GM21825 (cell line): Measurements from ENCODE around the gene COL27A1.

ENCODE experiments used
- ATAC-seq: cut with Tn5 transposase; IDR thresholded peaks from one replicate; pipeline ENCODE4 v1.9.1; 2021; ENCODE audit warnings: mild to moderate bottlenecking, moderate library complexity; ENCODE audit not compliant: unreplicated experiment

Gene COL27A1

DNA sequence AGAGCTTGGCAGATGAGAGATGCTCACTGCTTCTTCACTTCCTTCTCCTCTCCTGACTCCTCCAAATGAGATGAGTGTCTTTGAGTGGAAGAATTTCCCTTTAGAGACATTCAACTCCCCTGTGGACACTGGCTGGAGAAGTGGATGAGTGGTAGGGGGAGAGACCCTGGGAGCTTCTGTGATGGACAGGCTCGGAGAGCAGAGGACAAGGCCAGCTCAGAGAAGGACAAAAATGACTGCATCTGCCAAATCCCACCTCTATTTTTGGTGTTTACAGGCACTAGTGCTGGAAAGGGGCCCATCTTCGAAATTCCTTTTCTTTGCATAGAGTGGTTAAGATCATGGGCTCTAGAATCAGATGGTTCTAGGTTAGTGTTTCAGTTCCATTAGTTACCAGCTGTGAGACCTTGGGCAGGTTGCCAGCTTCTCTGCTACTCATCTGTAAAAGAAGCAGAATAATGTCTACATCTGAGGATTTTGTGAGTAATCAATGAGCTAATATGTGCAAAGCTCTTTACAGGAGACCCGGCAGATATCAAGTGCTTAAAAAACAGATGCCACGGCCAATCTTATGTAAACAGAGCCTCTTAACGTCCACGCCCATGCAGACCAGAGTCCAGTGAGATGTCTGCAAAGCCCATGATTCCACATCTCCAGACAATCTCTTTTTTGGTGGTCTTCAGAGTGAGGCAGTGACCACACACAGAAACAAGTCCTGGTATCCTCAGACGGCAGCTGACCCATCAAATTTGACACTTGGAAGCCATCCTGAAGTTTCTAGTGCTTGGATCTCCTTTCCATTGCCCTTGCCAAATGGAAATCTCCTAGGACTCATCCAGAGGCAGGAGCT, 13.6 kb upstream of the COL27A1 start:
- no peak for ATAC-seq

DNA sequence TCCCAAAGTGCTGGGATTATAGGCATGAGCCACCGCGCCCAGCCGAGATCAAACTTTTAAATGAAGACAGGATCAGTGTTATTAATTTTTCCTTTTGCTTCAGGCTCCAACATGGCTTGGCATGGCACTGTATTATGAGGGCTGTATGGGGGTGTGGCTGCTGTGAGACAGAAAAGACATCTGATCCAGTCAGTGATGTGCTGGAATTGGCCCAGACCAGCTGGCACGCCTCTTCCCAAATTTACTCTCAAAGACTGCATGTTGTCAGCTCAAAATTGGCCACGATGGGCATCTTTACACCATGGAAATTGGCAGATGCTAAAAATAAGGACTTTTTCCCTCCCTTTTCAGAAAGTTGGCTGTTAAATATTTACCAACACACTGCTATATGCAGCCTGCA, 12.1 kb upstream of the COL27A1 start:
- ATAC-seq = no peak

- no peak for ATAC-seq
Measured at GRCh38 chr9:114146735-114147134, 8.6 kb upstream of the COL27A1 start.

- no peak for ATAC-seq
Measured at GRCh38 chr9:114149181-114149580, 6.2 kb upstream of the COL27A1 start.

- ATAC-seq = no peak
Measured at GRCh38 chr9:114149765-114150340, 5.5 kb upstream of the COL27A1 start.

DNA sequence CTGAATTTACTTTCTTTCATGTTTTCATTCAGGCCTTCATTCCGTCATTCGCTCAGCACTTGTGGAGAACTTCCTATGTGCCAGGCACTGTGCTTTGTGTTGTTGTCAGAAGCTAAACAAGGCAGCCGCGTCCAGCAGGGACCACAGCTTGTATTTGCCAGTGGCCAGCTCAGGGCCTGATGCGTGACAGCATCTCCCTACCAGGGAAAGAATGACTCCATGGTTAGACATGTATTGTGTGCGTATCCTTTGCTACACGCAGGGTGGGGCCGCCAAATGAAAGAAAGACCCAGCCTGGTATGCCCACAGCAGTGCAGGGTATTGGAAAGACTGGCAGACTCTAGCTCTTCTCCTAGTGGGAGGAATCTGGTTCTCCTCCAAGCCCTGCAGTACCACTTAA, 4.7 kb upstream of the COL27A1 start:
- no peak for ATAC-seq

DNA sequence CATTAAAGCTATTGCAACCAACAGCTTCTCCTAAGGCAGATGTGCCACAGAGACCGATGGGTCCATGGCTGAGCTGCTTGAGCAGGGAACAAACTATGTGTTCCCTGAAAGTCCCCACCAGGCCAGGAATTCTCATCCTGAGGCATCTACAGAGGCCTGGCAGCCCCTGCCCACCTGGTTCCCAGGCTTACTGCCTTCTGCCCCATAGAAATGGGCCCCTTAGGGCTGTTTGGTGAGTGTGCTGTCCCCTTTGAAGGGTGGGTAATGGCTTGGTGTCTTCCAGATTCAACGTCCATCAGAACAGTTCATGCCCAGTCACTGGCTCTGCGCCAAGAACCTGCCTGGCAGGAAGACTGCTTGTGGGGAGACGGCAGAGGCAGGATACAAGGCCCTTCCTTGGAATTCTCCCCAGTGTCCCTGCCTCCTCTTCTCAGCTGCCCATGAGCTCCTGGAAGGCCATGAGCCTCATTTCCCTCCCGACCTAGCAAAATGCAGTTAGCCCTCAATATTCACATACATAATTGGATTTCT, 3.8 kb upstream of the COL27A1 start:
- ATAC-seq = no peak

DNA sequence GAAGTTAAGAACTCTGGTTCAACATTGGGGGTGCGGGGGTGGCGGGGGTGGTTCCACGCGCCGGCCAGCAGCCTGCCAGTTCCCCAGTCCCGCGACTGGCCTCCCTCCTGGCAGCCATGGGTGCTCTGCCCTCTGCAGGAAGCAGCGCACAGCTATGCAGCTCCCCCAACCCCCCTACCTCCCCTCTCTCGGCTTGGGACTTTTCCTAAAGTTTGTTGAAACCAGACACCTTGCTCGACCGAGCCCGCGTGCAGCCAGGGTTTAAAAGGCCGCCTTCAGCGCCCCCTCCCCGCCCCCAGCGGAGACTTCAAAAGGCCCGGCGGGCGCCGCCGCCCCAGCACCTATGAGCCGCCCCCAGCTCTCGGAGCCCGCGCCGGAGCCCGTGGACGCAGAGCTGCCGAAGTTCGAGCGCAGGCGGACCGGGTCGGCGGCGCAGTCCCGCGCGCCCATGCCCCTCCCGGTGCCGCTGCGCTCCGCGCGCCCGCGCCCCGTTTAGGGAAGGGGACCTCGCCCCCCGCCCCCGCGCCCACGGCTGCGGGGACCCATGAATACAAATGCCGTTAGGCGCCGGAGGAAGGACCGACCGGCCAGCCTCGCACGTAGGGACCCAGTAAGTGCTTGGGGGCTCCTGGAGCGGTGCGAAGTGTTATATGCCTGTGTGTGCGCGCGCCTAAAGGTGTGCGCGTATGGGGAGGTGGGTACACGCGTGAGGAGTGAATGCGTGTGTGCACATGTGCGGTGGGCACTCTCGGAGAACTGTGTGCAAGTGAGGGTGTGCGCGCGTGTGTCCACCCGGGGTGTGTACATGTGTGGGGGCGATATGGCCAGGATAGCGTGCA, 1.4 kb upstream of the COL27A1 start:
- ATAC-seq = no peak

- no peak for ATAC-seq
Measured at GRCh38 chr9:114154600-114155102, 686 bp upstream of the COL27A1 start.

GRCh38 chr9:114155995-114156656, 789 bp downstream of the COL27A1 start:
- no peak for ATAC-seq

DNA sequence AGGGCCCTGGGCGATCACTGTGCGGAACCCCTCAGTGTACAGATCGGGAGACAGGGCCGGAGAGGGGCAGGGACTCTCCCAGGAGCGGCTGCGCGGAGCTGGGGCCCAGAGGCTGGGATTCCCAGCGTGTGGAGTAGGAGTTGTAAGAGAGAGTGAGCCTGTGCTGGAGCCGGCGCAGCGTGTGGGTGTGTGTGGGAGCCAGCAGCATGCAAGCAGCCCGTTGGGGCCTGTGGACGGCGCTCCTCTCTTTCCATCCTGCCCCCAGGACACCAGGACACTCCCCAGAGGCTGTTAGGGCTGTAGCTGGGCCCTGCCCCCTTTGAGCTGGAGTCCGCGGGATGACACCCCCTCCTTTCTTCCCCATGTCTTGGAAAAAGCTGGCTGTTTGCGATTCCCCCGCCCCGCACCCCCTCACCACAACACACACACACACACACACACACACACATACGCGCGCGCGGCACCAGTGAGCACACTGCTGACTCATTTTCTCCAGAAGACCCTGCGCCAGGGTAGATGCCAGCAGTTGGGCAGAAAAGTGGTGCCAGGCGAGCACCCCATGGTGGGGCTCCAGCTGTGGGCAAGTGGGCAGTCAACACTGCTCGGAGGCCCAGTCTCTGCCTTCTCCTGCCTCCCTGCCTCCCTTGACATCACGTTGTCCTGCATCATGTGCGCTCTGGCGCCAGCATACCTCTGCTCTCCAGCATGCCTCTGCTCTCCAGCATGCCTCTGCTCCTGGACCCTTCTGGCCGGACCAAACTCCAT, 1.5 kb downstream of the COL27A1 start:
- ATAC-seq = no peak

DNA sequence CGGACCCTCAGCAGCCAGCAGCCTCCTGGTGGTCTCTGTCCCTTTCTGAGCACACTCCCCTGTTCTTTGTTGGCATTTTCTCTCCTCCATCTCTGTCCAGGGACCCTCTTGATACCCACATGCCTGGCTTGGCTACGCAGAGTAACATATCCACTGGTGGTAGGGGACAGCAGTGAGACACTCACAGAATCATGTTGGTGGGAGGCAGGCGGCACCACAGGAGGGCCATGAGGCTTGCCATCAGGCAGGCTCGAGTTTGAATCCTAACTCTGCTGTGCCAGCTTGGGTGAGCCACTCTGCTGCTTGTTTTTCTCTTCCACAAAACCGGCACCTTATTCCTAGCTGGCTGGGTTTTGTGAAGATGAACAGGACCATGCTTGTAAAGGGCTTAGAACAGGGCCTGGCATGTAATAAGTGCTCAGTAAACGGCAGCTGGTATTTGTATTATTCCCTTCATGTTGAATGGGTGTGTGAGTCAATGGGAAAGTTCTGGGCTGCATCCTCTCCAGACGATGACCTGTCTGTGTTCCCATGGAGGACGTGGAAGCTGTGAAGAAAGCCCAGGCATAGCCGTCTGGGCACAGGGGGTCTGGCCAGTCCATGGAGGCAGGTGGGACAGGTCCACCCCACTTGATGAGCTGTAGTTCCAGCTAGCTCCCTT, 2.3 kb downstream of the COL27A1 start:
- no peak for ATAC-seq

DNA sequence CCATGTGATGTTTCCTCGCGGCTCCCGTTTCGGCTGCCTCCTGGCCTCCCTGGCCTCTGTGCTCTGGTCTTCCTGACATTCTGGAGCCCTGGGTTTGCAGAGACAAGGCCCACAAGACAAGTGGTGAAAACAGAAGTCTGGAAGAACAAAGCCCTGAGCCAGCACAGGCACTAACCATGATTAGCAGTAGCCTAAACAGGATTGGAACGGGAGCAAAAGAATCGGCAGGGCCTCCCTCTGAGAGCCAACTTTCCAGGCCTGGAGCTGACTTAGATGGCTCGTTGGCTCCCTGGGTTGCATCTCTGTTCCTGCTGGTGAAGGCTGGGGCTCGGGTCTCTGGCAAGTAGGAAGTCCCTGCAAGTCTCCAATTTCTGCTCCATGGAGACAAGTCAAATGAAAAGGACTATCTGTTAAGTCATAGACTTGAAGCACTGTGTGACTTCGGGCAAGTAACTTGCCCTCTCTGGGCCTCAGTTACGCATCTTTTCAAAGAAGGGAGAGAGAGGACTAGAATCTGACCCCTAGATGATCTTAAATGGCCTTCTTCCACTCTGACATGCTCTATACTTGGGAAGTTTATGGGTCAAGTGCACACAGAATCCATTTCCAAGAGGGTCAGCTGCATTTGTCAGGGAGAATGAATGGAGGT, 3.3 kb downstream of the COL27A1 start:
- ATAC-seq = no peak

- no peak for ATAC-seq
Measured at GRCh38 chr9:114159691-114160090, 4.4 kb downstream of the COL27A1 start.

DNA sequence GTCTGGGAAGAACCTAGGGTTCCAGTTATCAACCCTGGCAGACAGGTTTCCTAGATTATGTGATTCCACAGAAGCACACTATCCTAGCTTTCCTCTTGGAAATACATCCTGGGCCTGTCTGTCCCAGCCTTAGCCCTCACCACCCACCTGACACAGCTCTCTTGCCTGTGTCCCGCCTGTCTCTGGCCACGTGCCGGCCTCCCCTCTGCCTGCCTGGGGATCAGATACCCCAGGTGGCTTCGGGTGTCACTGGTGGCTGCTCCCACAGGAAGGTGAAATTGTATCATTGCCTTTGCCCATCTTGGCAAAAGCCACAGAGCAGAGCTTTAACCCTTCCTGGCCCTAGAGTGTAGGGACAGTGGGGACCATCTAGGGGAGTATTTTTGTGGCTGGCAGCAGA, 6.2 kb downstream of the COL27A1 start:
- ATAC-seq = no peak

DNA sequence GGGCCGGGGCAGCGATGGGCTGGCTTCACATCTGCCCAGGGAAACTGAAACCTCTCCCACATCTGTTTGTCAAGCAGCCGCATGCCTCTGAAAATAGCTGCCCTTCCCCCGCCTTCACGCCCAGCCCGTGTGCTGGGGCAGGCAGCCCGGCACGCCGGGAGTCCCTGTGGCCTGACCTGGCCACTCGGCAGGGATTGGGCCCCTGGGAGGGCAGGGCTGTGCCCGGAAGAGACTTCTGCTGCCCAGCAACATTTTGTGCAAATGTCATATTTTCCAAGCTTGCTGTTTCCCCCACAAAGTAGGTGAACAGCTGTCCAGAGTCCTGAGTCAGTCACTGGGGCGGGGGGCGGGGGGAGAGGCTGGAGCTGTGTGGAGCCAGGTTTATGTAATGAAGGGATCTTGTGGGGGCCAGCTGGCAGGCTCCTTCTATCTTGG, 8.2 kb downstream of the COL27A1 start:
- ATAC-seq = no peak

DNA sequence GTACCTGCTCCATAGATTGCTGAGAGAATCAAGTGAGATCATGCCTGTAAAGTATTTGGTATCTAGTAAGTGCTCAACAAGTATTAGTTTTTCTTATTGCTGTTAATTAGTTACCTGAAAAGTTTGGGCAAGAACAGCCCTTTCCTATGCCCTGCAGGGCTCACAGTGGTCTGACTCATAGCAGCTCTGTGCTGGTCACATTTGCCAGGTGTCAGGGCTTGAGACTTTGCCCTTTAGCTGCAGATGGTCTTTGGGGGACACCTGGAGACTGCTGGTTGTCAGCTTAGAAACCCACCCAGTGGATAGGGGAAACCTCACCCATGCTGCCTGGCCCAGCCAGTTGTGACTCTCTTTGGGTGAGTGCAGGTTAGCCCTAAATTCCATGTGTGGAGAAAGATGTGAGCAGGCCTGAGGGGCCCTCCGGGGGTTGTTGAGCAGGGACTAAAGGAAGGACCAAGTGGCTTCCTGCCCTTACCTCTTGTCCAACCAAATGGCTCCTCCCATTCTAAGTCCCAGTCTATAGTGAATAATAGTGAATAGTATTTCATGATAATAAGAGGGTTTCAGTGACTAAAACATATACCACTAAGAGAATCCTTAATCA, 9.0 kb downstream of the COL27A1 start:
- ATAC-seq = no peak

GRCh38 chr9:114165407-114166102, 10.2 kb downstream of the COL27A1 start:
- ATAC-seq = no peak
